AG09319 (cell line): ENCODE results near the gene CT55.
A peak's percentile ranks its signal among the peaks of the same experiment; 100 is the strongest.

ENCODE experiments used
- DNase-seq: peaks from one replicate; pipeline ENCODE4 v3.0.0-alpha.2; 2010; ENCODE audit warnings: low read depth; ENCODE audit errors: extremely low read depth
- CTCF ChIP-seq: IDR thresholded peaks from 2 replicates; pipeline ENCODE4 v1.5.1; 2011; ENCODE audit warnings: low read depth, mild to moderate bottlenecking, inconsistent platforms, low read length, moderate library complexity

CT55 gene

GRCh38 chrX:135112743-135113142 is 58.5 kb downstream of the CT55 start:
- no peak for DNase-seq
- no peak for TF ChIP-seq CTCF

GRCh38 chrX:135112096-135112729 is 59.0 kb downstream of the CT55 start:
- DNase-seq, result no peak
- peak; percentile 69 for TF ChIP-seq CTCF

- TF ChIP-seq CTCF, result no peak
- DNase-seq, result no peak
Observed at GRCh38 chrX:135109554-135109953, 61.6 kb downstream of the CT55 start.
